GM23338 (cell line): ENCODE measurements around the gene HGFAC.

Source experiments
- CREB1 ChIP-seq: fragments of 250-450 bp; sonication (Bioruptor Pico); IDR thresholded peaks from 2 replicates; pipeline ENCODE4 v1.5.0; 2020; ENCODE audit warnings: low read depth, mild to moderate bottlenecking, moderate library complexity
- CTCF ChIP-seq, 2 experiments: fragments of 200-600 bp in 1 of 2; sonication (generic) in 1 of 2; conservative IDR thresholded peaks; 2 replicates each; pipeline versions ENCODE4 v1.5.1 to v1.6.1; 2016 to 2017; ENCODE audit warnings: antibody characterized with exemption in 2 of 2, low read depth in 2 of 2, mild to moderate bottlenecking in 2 of 2, moderate library complexity in 1 of 2
- ETS1 ChIP-seq: IDR thresholded peaks from 2 replicates; pipeline ENCODE4 v1.6.1; 2016; ENCODE audit warnings: antibody characterized with exemption
- EZH2 ChIP-seq: fragments of 200-600 bp; sonication (generic); IDR thresholded peaks from one replicate; pipeline ENCODE4 v1.8.0; 2017; ENCODE audit warnings: antibody characterized with exemption, mild to moderate bottlenecking, low read depth; ENCODE audit not compliant: unreplicated experiment
- EZH2phosphoT487 ChIP-seq: fragments of 200-600 bp; sonication (generic); IDR thresholded peaks from one replicate; pipeline ENCODE4 v1.8.1; 2018; ENCODE audit warnings: antibody characterized with exemption; ENCODE audit not compliant: unreplicated experiment
- JUNB ChIP-seq: IDR thresholded peaks from one replicate; pipeline ENCODE4 v1.6.1; 2016; ENCODE audit warnings: antibody characterized with exemption; ENCODE audit not compliant: unreplicated experiment
- NANOG ChIP-seq: IDR thresholded peaks from 2 replicates; pipeline ENCODE4 v1.6.1; 2016; ENCODE audit warnings: antibody characterized with exemption, borderline replicate concordance
- POLR2AphosphoS5 ChIP-seq: IDR thresholded peaks from 2 replicates; pipeline ENCODE4 v1.6.1; 2016; ENCODE audit warnings: antibody characterized with exemption, low read depth
- REST ChIP-seq: IDR thresholded peaks from one replicate; pipeline ENCODE4 v1.6.1; 2018; ENCODE audit warnings: antibody characterized with exemption; ENCODE audit not compliant: unreplicated experiment
- STAT1 ChIP-seq: IDR thresholded peaks from one replicate; pipeline ENCODE4 v1.6.1; 2016; ENCODE audit warnings: antibody characterized with exemption; ENCODE audit not compliant: unreplicated experiment
- ZNF114 ChIP-seq: fragments of 250-450 bp; sonication (Bioruptor Pico); IDR thresholded peaks from 2 replicates; pipeline ENCODE4 v1.5.0; 2020; ENCODE audit warnings: mild to moderate bottlenecking, moderate library complexity

- TF ChIP-seq CTCF (conservative IDR thresholded peaks at IDR 0.05; ENCODE audit: low read depth in 2 of 2) (no peak), ZNF114 (CRISPR knock-in tag) (no peak), POLR2AphosphoS5 (no peak), STAT1 (no peak), REST (no peak), EZH2 (no peak), CREB1 (CRISPR knock-in tag) (no peak), EZH2phosphoT487 (no peak), JUNB (no peak), NANOG (no peak), ETS1 (no peak)
Measured at GRCh38 chr4:3462321-3462789, 20.6 kb downstream of the HGFAC start.
